GM18858 (cell line): ENCODE data around the gene TMEM229B.

ENCODE experiments used
- ATAC-seq: cut with Tn5 transposase; IDR thresholded peaks from one replicate; pipeline ENCODE4 v1.9.1; 2021; ENCODE audit not compliant: unreplicated experiment

Gene TMEM229B

GRCh38 chr14:67487332-67487731 lies 1.2 kb downstream of the TMEM229B start:
- ATAC-seq: no peak

GRCh38 chr14:67486890-67487289 lies 1.6 kb downstream of the TMEM229B start:
- no peak for ATAC-seq

DNA sequence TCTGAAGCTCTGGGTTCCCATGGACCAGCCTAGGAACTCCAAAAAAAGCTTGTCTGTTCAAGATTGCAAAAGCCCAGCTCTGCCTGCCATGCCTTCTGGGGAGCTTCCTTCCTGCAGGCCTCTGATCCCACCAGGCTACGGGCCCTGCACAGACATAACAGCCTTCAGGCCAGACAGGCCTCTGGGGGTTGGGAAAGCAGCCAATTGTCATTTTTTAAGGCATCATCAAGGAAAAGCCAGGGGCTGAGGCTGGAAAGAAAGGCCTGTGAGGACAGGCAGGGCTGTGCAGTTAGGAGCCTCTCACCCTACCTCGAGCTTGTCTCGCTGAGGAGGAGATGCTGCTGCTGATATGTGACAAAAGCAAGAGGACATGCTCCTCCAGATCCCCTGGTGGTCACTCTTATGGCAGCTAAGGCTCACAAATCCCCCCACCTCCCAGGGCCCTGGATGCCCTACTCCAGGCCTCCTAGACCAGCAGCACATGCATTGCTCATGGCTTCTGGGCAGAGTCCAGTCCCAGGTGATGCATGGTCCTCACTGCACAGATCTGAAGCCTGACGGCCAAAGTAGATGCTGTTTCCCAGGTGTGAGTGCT lies 2.9 kb downstream of the TMEM229B start:
- no peak for ATAC-seq

DNA sequence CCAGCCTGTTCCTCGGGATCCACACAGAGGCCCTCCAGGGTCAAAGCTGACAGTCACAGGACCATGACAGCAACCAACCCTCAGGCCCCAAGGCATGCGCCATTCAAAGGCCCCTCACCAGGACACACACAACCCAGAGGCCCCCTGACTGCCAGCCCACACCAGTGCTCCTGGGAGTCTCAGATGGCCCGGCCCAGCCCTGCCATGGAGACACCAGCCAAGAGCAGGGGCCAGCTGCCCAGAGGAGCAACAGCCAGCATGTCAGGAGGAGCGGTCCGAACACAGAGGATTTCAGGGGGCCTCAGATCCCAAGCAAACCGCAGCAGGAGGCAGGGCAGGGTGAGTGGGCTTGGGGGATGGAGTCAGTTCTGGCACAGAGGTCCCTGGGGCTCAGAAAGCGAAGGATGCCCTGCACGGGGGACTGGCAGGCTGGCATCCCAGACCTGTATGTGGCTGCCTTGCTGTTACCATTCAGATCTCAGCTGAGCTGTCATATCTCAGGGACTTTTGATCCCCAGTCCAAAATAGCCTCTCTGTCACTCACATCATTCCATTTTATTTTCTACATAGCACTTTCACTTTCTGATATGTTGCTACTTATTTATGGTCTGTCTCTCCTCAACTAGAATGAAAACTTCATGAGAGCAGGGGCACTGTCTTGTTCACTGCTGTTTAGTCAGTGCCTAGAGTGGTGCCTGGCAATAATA lies 4.8 kb downstream of the TMEM229B start:
- ATAC-seq: no peak

DNA sequence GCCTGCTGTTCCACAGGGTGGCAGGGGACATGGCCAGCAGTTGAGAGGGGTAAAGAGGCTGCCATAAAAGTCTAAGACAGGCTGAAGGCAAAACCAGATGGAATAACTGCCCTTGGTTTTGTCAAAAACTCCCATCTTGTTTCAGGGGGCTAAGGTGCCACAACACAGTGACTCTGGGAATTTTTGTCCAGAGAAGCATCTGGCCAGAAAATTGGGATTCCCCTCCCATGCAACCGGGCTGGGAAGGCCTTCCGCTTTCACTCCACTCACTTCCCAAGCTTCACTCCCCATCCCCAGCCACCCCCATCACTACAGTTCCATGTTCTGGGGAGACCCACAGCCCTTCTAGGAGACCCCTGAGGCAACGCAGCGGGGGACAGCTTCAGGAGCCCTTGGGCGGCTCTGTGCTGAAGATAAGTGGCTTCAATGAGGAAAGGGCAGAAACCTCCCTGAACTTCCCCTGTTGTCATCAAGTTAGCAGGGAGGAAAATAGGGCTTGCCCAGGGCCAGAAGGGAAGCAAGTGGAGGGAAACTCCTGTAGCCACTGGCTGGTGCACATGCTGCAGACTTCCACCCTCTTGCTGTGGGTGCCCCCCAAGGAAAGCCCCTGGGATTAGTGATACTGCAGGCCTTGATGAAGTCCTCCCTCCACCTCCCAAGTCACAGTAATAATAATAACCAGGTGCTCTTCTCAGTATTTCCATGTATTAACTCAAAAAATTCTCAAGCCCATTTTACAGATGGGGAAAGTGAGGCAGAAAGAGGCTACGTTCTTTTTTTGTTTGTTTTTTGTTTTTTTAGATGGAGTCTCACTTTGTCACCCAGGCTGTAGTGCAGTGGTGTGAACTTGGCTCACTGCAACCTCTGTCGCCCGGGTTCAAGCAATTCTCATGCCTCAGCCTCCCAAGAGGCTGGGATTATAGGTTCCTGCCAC lies 6.0 kb downstream of the TMEM229B start:
- ATAC-seq: no peak

DNA sequence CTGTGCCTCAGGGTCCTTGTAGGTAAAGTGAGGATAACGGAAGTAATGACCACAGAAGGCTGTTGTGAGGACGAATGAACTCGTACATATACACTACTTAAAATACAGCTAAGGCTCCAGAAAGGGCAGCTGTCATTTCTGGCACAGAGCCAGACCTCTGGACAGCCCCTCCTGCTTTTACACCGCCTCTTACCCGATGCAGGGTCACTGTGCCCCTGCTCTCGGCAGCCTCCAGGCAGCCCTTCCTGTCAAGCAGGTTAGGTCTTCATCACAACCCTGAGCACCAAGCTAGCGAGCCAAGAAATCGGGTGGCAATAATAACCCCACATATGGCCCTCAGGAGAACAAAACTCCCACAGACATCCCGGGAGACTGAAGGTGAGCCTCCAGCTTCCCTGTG lies 8.5 kb downstream of the TMEM229B start:
- ATAC-seq: no peak

- no peak for ATAC-seq
These were observed 9.8 kb downstream of the TMEM229B start for GRCh38 chr14:67478800-67479084.

DNA sequence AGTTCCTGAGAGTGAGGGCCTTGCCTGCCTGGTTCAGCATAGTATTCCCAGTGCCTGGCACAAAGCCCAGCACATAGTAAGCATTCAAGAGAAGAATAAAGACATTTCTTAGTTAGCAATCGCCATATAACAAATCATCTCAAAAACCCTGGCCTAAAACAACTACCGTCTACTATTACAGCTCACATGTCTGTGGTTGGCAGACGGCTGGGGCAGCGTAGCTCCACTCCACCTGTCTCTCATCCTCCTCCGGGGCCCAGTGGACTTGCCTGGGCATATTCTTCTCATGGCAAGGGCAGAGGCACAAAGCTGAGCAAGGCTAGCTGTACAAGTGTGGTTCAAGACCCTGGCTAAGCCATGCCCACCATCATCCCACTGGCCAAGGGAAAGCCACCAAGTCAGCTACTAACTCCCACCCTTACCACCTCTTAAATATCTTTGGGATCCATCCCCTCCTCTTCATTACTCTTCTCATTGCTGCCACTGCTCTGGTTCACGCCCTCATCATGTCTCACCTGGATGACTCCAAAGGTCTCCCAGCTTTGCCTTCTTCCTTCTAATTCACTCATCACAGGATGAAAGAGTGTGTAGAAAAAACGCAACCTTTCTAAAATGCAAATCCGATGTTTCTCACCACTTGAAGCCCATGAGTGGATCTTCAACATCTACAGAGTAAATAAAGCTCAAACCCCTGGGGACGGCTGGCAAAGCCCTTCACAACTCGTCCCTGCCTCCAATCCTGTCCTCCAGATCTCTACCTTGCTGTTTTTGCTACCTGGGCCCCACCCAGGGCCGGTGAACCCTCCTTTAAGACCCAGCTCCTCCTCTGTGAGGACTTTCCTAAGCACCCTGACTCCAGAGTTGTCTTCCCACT lies 10.4 kb downstream of the TMEM229B start:
- no peak for ATAC-seq

GRCh38 chr14:67474366-67474765 lies 14.2 kb downstream of the TMEM229B start:
- ATAC-seq: no peak

- no peak for ATAC-seq
These were observed 15.0 kb downstream of the TMEM229B start for GRCh38 chr14:67473290-67474082.

- ATAC-seq: no peak
These were observed 15.8 kb downstream of the TMEM229B start for GRCh38 chr14:67472726-67473125.

DNA sequence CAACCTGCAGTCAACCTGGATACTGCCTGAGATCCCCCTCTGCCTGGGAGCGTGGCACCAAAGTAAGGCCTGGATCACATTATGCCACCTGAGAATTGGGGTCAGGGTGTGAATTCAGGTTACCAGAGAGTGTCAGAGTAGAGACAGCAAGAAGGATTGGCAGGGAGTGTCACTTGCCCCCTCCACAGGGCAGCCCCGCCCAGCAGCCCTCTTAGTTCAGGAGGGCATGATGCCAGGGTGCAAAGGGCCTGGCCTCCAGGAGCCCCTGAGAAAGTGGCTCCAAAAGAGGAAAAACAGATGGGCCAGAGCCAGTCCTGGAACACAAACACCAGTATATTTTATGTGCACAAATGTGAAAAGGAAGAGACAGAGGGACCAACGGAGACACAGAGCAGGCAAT lies 18.6 kb downstream of the TMEM229B start:
- ATAC-seq: no peak

DNA sequence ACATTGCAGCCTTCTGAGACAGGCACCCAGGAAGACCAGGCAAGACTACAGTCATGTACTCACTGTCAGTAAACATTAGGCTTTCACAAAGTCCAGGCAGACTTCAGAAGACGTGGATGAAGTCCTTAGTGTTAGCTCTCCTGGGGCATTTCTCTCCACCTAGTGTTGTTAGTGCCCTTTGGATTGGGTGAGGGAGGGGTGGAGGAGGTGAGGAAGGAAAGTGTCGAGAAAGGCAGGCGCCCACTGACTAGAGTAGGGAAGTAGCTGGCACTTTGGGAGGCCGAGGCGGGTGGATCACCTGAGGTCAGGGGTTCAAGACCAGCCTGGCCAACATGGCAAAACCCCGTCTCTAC lies 20.2 kb downstream of the TMEM229B start:
- ATAC-seq: no peak

GRCh38 chr14:67467134-67467533 lies 21.4 kb downstream of the TMEM229B start:
- no peak for ATAC-seq

GRCh38 chr14:67464879-67465278 lies 23.6 kb downstream of the TMEM229B start:
- no peak for ATAC-seq

DNA sequence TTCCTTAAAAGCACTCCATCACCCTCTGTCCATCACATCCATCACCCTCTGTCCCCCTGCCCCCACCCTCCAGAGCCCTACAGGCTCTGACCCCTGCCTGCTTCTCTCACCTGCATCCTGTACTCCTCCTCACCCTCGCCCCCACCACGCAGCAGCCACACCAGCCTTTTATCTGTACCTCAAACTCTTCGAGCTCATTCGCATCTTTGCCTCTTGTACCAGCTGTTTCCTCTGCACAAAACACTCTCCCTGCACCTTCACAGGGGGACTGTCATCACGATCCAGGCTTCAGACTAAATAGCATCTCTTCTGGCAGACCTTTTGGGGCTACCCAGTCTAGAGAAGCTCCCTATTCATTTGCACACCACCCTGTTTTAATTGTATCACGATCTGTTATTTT lies 24.1 kb downstream of the TMEM229B start:
- ATAC-seq: no peak

GRCh38 chr14:67463900-67464299 lies 24.6 kb downstream of the TMEM229B start:
- no peak for ATAC-seq

DNA sequence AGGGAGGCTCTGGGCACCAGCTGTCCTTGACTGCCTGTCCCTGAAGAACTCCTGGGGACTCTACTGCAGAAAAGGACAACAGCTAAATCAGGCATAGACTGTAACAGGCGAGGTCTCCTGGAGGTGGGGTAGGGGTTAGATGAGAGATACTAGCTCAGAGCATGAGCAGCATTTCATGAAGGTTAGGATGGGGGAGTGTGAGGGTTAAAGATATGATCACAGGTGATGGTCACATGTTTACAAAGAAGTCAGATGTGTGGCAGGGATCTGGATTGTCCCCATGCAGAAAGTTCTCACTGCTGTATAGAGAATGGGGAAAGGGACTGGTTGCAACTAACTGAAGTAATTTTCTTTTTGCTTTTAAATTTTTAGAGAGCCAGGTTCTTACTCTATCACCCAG lies 26.5 kb downstream of the TMEM229B start:
- ATAC-seq: no peak

DNA sequence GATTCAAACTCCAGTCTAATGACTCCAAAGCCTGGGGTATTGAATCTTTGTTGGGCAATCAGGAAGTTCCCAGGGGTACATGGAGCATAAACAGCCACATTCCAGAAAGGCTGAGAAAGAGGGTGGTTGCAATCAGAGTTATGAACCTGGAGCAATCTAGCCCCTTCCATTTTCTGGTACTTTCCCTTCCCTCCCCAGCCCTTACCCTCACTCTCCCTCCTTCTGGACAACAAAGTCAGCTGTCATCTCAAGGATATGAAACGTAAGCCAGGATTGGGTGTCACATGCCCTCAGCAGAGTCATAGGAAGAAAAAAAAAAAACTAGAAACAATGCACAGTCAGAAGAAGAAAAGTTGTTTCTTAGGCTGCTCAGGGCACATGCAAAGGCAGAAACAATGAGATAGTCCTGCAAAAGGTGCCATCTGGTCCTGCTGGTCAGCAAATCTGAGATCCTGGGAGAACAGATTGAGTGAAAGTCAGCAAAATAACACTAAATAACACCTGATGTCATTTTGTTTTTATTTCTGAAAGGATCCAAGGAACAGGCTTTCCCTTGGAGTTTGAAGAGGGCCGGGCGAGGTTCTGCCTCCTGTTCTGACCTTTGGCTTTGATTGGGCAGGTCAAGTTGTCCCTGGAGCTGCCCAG lies 27.1 kb downstream of the TMEM229B start:
- ATAC-seq: no peak

GRCh38 chr14:67459336-67459735 lies 29.2 kb downstream of the TMEM229B start:
- no peak for ATAC-seq
